G401 (cell line): ENCODE results near the gene PPP2R5C. TPM values are rescaled to one million over a fixed set of nuclear protein-coding genes. Genes with fewer than 3 reads are reported as not detected.
"Not testable (repeated sequence)": the region's sequence is repeated elsewhere in the genome, so short reads cannot be mapped to it uniquely, and the experiment has no call there.

ENCODE experiments used
- DNase-seq: peaks from one replicate; pipeline ENCODE4 v3.0.0-alpha.2; 2015; ENCODE audit warnings: low spot score
- in situ Hi-C: cut with HindIII; loops from 2 replicates; pipeline ENCODE4 v1.10.0; 2016; ENCODE audit warnings: low sequenced_read_pairs, mixed read lengths
- total RNA-seq: library from RNA; depleted of rRNA; stranded (reverse); fragments of >200 nt; shearing (Covaris generic); gene quantifications from 2 replicates; pipeline ENCODE4 v1.2.3, GENCODE V29; 2014

The PPP2R5C gene
- total RNA-seq, 1 experiment from 2014 or later, result 118 TPM

- in situ Hi-C loops, result no loop called here
- DNase-seq, result peak; percentile 13
Observed at GRCh38 chr14:101774006-101774795, 12.7 kb downstream of the PPP2R5C start.

- no peak for DNase-seq
- in situ Hi-C loops, result no loop called here
Observed at GRCh38 chr14:101774814-101775213, 13.3 kb downstream of the PPP2R5C start.

- in situ Hi-C loops, result no loop called here
- no peak for DNase-seq
Observed at GRCh38 chr14:101775826-101776225, 14.3 kb downstream of the PPP2R5C start.

- in situ Hi-C loops, result no loop called here
Observed at GRCh38 chr14:101776344-101776743, 14.8 kb downstream of the PPP2R5C start.

GRCh38 chr14:101780390-101780789 lies 18.9 kb downstream of the PPP2R5C start:
- peak; percentile 30 for DNase-seq
- in situ Hi-C loops, result no loop called here

More at GRCh38 chr14:101776344-101776743, 14.8 kb downstream of the PPP2R5C start:
- no peak for DNase-seq

GRCh38 chr14:101780887-101781239 lies 19.4 kb downstream of the PPP2R5C start:
- in situ Hi-C loops, result no loop called here

GRCh38 chr14:101781240-101782061 lies 19.9 kb downstream of the PPP2R5C start:
- DNase-seq, result no peak
- in situ Hi-C loops, result no loop called here

More at GRCh38 chr14:101780887-101781239, 19.4 kb downstream of the PPP2R5C start:
- DNase-seq, result peak; percentile 54

- DNase-seq, result peak; percentile 34
- in situ Hi-C loops, result no loop called here
Observed at GRCh38 chr14:101783260-101784016, 21.9 kb downstream of the PPP2R5C start.

GRCh38 chr14:101784631-101785030 lies 23.1 kb downstream of the PPP2R5C start:
- DNase-seq, result no peak
- in situ Hi-C loops, result no loop called here

GRCh38 chr14:101788016-101788635 lies 26.6 kb downstream of the PPP2R5C start:
- in situ Hi-C loops, result no loop called here
- peak; percentile 55 for DNase-seq

GRCh38 chr14:101789222-101789621 lies 27.7 kb downstream of the PPP2R5C start:
- DNase-seq, result peak; percentile 88
- in situ Hi-C loops, result no loop called here

- in situ Hi-C loops, result no loop called here
- no peak for DNase-seq
Observed at GRCh38 chr14:101790232-101790631, 28.7 kb downstream of the PPP2R5C start.

GRCh38 chr14:101791919-101792572 lies 30.5 kb downstream of the PPP2R5C start:
- in situ Hi-C loops, result no loop called here
- peak; percentile 30 for DNase-seq

- no peak for DNase-seq
- in situ Hi-C loops, result no loop called here
Observed at GRCh38 chr14:101796016-101796415, 34.5 kb downstream of the PPP2R5C start.

- no peak for DNase-seq
- in situ Hi-C loops, result no loop called here
Observed at GRCh38 chr14:101796479-101796878, 35.0 kb downstream of the PPP2R5C start.

GRCh38 chr14:101797856-101798255 lies 36.3 kb downstream of the PPP2R5C start:
- in situ Hi-C loops, result no loop called here
- DNase-seq, result no peak

GRCh38 chr14:101804373-101804772 lies 42.9 kb downstream of the PPP2R5C start:
- in situ Hi-C loops, result not testable (repeated sequence)

GRCh38 chr14:101806252-101806651 lies 44.7 kb downstream of the PPP2R5C start:
- DNase-seq, in situ Hi-C loops: not testable (repeated sequence)

More at GRCh38 chr14:101804373-101804772, 42.9 kb downstream of the PPP2R5C start:
- DNase-seq, result not testable (repeated sequence)
